Measurements from ENCODE around the gene LRRC45.

The LRRC45 gene

DNA sequence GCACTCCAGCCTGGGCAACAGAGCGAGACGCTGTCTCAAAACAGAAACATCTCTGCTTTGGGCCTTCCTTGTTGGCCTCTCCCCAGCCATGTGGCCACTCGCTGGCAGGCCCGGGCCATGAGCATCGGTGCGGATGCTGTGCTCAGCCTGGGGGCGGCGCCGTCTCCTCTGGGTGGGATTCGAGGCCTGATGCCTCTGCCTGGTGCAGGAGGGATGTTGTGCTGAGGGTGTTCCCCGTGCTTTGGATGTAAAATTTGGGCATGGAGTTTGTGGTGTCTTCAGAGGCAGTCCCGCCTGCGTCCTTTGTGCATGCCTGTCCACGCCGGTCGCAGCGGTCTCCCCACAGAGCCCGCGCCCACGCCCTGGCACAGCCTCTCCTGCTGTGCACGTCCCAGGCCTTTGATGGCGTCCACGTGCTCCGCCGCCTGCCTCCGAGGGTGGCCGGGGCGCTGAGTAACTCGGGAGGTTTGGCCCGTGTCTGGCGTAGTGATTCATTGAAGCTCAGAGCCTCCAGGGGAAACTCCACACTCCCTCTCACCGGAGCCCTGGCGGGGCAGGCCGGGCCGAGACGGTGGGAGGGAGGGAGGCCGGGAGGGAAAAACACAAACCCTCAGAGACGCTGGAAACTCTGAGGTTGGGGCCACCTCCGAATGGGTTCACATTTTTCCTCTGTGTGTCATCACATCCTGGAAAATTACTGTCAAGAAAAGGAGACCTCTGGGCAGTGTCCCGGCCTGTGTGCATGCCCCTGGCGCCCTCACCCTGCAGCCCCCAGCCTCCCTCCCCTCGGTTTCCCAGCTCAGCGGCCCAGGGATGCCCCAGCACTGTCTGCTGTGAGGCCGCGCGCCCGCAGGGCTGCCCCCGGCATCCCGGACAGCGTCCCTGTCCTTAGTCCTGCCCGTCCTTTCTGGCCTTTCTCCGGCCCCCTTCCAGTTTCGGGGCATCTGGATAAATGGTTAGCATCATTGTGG, 19.4 kb upstream of the LRRC45 start:
- Histone ChIP-seq H3K36me3 (ENCODE audit: control insufficient read depth in 2 of 2, insufficient read depth in 1 of 2, low read length in 2 of 2) (no peaks in the 10 kb centered on the region), H3K4me1 (ENCODE audit: control insufficient read depth, insufficient read depth, low read length) (peaks cover 6% of the 10 kb centered on the region; the same call in 1 of the 2 replicates), H3K4me3 (ENCODE audit: low read depth, low read length) (no peak overlapping the region), H3K9me3 (ENCODE audit: control insufficient read depth, insufficient read depth, low read depth, low read length) (no peaks in the 10 kb centered on the region), H3K27ac (ENCODE audit: extremely low read depth, low read depth, low read length) (peak overlapping the region; percentile 17; the same call in 1 of the 2 replicates)
- ChIA-PET CTCF (interaction anchor here (0.6 to 3.3 kb wide), 9 partner anchors 8 to 1532 kb away, joined by 3 to 31 read pairs (median 3); partner anchors contain the start of genes CENPX, DCXR and NOTUM), POLR2A (interaction anchor here (0.6 to 1.7 kb wide), 9 partner anchors 12 to 79 kb away, joined by 3 to 13 read pairs (median 3); partner anchors contain the start of genes CENPX, DCXR, LRRC45 and RAC3)
- no peak for TF ChIP-seq ZFP37 (tag by site-specific recombination; IDR thresholded peaks at IDR 0.05)
- no peak for TF ChIP-seq ZNF10 (tag by site-specific recombination; IDR thresholded peaks at IDR 0.05)
- TF ChIP-seq, protein P1, sequence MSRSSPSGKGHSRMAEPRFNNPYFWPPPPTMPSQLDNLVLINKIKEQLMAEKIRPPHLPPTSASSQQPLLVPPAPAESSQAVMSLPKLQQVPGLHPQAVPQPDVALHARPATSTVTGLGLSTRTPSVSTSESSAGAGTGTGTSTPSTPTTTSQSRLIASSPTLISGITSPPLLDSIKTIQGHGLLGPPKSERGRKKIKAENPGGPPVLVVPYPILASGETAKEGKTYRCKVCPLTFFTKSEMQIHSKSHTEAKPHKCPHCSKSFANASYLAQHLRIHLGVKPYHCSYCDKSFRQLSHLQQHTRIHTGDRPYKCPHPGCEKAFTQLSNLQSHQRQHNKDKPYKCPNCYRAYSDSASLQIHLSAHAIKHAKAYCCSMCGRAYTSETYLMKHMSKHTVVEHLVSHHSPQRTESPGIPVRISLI (tag by site-specific recombination; IDR thresholded peaks at IDR 0.05), result no peak
- TF ChIP-seq, protein P2, sequence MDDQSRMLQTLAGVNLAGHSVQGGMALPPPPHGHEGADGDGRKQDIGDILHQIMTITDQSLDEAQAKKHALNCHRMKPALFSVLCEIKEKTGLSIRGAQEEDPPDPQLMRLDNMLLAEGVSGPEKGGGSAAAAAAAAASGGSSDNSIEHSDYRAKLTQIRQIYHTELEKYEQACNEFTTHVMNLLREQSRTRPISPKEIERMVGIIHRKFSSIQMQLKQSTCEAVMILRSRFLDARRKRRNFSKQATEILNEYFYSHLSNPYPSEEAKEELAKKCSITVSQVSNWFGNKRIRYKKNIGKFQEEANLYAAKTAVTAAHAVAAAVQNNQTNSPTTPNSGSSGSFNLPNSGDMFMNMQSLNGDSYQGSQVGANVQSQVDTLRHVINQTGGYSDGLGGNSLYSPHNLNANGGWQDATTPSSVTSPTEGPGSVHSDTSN (CRISPR knock-in tag; IDR thresholded peaks at IDR 0.05), result peak; percentile 28; the same call in 1 of the 2 replicates
- TF ChIP-seq SP2 (tag by site-specific recombination; IDR thresholded peaks at IDR 0.05), result peak; percentile 49
- no peak for TF ChIP-seq ZNF341 (tag by site-specific recombination; IDR thresholded peaks at IDR 0.05; ENCODE audit: low read depth)
- TF ChIP-seq ZNF114 (tag by site-specific recombination; IDR thresholded peaks at IDR 0.05), result no peak
- TF ChIP-seq ZNF571 (tag by site-specific recombination; IDR thresholded peaks at IDR 0.05), result no peak
- no peak for TF ChIP-seq OVOL3 (tag by site-specific recombination; IDR thresholded peaks at IDR 0.05)
- TF ChIP-seq, protein P3, sequence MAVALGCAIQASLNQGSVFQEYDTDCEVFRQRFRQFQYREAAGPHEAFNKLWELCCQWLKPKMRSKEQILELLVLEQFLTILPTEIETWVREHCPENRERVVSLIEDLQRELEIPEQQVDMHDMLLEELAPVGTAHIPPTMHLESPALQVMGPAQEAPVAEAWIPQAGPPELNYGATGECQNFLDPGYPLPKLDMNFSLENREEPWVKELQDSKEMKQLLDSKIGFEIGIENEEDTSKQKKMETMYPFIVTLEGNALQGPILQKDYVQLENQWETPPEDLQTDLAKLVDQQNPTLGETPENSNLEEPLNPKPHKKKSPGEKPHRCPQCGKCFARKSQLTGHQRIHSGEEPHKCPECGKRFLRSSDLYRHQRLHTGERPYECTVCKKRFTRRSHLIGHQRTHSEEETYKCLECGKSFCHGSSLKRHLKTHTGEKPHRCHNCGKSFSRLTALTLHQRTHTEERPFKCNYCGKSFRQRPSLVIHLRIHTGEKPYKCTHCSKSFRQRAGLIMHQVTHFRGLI (tag by site-specific recombination; IDR thresholded peaks at IDR 0.05), result no peak
- TF ChIP-seq, protein P4, sequence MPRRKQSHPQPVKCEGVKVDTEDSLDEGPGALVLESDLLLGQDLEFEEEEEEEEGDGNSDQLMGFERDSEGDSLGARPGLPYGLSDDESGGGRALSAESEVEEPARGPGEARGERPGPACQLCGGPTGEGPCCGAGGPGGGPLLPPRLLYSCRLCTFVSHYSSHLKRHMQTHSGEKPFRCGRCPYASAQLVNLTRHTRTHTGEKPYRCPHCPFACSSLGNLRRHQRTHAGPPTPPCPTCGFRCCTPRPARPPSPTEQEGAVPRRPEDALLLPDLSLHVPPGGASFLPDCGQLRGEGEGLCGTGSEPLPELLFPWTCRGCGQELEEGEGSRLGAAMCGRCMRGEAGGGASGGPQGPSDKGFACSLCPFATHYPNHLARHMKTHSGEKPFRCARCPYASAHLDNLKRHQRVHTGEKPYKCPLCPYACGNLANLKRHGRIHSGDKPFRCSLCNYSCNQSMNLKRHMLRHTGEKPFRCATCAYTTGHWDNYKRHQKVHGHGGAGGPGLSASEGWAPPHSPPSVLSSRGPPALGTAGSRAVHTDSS (tag by site-specific recombination; IDR thresholded peaks at IDR 0.05), result no peak
- TF ChIP-seq, protein P5, sequence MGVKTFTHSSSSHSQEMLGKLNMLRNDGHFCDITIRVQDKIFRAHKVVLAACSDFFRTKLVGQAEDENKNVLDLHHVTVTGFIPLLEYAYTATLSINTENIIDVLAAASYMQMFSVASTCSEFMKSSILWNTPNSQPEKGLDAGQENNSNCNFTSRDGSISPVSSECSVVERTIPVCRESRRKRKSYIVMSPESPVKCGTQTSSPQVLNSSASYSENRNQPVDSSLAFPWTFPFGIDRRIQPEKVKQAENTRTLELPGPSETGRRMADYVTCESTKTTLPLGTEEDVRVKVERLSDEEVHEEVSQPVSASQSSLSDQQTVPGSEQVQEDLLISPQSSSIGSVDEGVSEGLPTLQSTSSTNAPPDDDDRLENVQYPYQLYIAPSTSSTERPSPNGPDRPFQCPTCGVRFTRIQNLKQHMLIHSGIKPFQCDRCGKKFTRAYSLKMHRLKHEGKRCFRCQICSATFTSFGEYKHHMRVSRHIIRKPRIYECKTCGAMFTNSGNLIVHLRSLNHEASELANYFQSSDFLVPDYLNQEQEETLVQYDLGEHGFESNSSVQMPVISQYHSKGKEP (tag by site-specific recombination; IDR thresholded peaks at IDR 0.05), result no peak
- TF ChIP-seq, protein P6, sequence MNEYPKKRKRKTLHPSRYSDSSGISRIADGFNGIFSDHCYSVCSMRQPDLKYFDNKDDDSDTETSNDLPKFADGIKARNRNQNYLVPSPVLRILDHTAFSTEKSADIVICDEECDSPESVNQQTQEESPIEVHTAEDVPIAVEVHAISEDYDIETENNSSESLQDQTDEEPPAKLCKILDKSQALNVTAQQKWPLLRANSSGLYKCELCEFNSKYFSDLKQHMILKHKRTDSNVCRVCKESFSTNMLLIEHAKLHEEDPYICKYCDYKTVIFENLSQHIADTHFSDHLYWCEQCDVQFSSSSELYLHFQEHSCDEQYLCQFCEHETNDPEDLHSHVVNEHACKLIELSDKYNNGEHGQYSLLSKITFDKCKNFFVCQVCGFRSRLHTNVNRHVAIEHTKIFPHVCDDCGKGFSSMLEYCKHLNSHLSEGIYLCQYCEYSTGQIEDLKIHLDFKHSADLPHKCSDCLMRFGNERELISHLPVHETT (tag by site-specific recombination; IDR thresholded peaks at IDR 0.05), result peak; percentile 28; the same call in 1 of the 2 replicates
- TF ChIP-seq SP7 (tag by site-specific recombination; IDR thresholded peaks at IDR 0.05), result peak; percentile 90
- TF ChIP-seq, protein P7, sequence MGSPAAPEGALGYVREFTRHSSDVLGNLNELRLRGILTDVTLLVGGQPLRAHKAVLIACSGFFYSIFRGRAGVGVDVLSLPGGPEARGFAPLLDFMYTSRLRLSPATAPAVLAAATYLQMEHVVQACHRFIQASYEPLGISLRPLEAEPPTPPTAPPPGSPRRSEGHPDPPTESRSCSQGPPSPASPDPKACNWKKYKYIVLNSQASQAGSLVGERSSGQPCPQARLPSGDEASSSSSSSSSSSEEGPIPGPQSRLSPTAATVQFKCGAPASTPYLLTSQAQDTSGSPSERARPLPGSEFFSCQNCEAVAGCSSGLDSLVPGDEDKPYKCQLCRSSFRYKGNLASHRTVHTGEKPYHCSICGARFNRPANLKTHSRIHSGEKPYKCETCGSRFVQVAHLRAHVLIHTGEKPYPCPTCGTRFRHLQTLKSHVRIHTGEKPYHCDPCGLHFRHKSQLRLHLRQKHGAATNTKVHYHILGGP (tag by site-specific recombination; IDR thresholded peaks at IDR 0.05), result no peak
- TF ChIP-seq YY1 (tag by site-specific recombination; IDR thresholded peaks at IDR 0.05), result no peak
- TF ChIP-seq ZNF600 (tag by site-specific recombination; IDR thresholded peaks at IDR 0.05), result peak; percentile 91
- TF ChIP-seq ZNF404 (tag by site-specific recombination; IDR thresholded peaks at IDR 0.05), result no peak
- TF ChIP-seq ZNF248 (tag by site-specific recombination; IDR thresholded peaks at IDR 0.05), result no peak
- 0 out of 2 replicates have a peak, but pooled peaks have one; percentile 9 for TF ChIP-seq ZNF623 (tag by site-specific recombination; IDR thresholded peaks at IDR 0.05)
- TF ChIP-seq, protein P8, sequence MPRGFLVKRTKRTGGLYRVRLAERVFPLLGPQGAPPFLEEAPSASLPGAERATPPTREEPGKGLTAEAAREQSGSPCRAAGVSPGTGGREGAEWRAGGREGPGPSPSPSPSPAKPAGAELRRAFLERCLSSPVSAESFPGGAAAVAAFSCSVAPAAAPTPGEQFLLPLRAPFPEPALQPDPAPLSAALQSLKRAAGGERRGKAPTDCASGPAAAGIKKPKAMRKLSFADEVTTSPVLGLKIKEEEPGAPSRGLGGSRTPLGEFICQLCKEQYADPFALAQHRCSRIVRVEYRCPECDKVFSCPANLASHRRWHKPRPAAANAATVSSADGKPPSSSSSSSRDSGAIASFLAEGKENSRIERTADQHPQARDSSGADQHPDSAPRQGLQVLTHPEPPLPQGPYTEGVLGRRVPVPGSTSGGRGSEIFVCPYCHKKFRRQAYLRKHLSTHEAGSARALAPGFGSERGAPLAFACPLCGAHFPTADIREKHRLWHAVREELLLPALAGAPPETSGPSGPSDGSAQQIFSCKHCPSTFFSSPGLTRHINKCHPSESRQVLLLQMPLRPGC (tag by site-specific recombination; IDR thresholded peaks at IDR 0.05), result no peak
- TF ChIP-seq ZNF843 (tag by site-specific recombination; IDR thresholded peaks at IDR 0.05), result no peak
- peak; percentile 53 for TF ChIP-seq GLIS1 (tag by site-specific recombination; IDR thresholded peaks at IDR 0.05)
- TF ChIP-seq ZNF660 (tag by site-specific recombination; IDR thresholded peaks at IDR 0.05), result peak; percentile 95
- peak; percentile 61; the same call in 1 of the 2 replicates for TF ChIP-seq ZBTB8A (tag by site-specific recombination; IDR thresholded peaks at IDR 0.05)

Data from HEK293 (cell line).